ENCODE results near the gene LTB4R2. TPM values are rescaled to one million over a fixed set of nuclear protein-coding genes. Genes with fewer than 3 reads are reported as not detected.

The LTB4R2 gene
- total RNA-seq, 2 experiments from 2014 or later = 15.7 to 37.6 TPM

GRCh38 chr14:24337144-24337823 is 27.3 kb downstream of the LTB4R2 start:
- intact Hi-C loops (cut with micrococcal nuclease; ENCODE audit: unreplicated experiment) = loop anchor here (10.0 kb wide), 1 partner anchor 338 kb away; no protein-coding TSS in a partner anchor
- Histone ChIP-seq H3K4me2 (ENCODE audit: low read length) (no peak overlapping the region), H3K36me3 (ENCODE audit: insufficient read depth, low read length) (no peaks in the 10 kb centered on the region), H3K4me3 (ENCODE audit: low read depth, low read length, poor library complexity, severe bottlenecking) (no peak overlapping the region), H3K9me3 (ENCODE audit: low read length) (no peaks in the 10 kb centered on the region), H2AFZ (ENCODE audit: low read length) (no peak overlapping the region), H3K4me1 (ENCODE audit: insufficient read depth, low read length, poor library complexity, severe bottlenecking) (peaks cover 36% of the 10 kb centered on the region), H3K79me2 (ENCODE audit: insufficient read depth, low read depth, low read length) (no peaks in the 10 kb centered on the region), H3K9me2 (ENCODE audit: insufficient read depth, low read length) (no peaks in the 10 kb centered on the region), H3K27ac (ENCODE audit: low read depth, low read length, poor library complexity, severe bottlenecking) (no peak overlapping the region), H4K20me1 (ENCODE audit: insufficient read depth, low read length) (no peaks in the 10 kb centered on the region)
- ChIA-PET CTCF (ENCODE audit: unreplicated experiment) (interaction anchor here (3.6 kb wide), 1 partner anchor 94 kb away, joined by 16 read pairs; no protein-coding TSS in a partner anchor), POLR2A (no interaction called here)
- BruUV-seq (replicated peaks) = no TSS peak
- no peak for DNase-seq (ENCODE audit: low spot score)
- TF ChIP-seq CTCF (conservative IDR thresholded peaks at IDR 0.05; ENCODE audit: low read length) (no peak), EZH2phosphoT487 (IDR thresholded peaks at IDR 0.05; ENCODE audit: borderline replicate concordance, low read depth, low read length) (no peak)

GRCh38 chr14:24337824-24338175 is 27.9 kb downstream of the LTB4R2 start:
- POLR2A ChIA-PET = no interaction called here
- intact Hi-C loops (cut with micrococcal nuclease; ENCODE audit: unreplicated experiment) = loop anchor here (10.0 kb wide), 1 partner anchor 337 kb away; no protein-coding TSS in a partner anchor
- peaks cover 30% of the 10 kb centered on the region for H3K4me1 ChIP-seq (ENCODE audit: insufficient read depth, low read length, poor library complexity, severe bottlenecking)

More at GRCh38 chr14:24337824-24338175, 27.9 kb downstream of the LTB4R2 start:
- Histone ChIP-seq H3K36me3 (ENCODE audit: insufficient read depth, low read length) (no peaks in the 10 kb centered on the region), H3K9me3 (ENCODE audit: low read length) (no peaks in the 10 kb centered on the region), H3K4me3 (ENCODE audit: low read depth, low read length, poor library complexity, severe bottlenecking) (no peak overlapping the region), H3K4me2 (ENCODE audit: low read length) (no peak overlapping the region), H3K27ac (ENCODE audit: low read depth, low read length, poor library complexity, severe bottlenecking) (no peak overlapping the region), H4K20me1 (ENCODE audit: insufficient read depth, low read length) (no peaks in the 10 kb centered on the region), H2AFZ (ENCODE audit: low read length) (no peak overlapping the region), H3K9me2 (ENCODE audit: insufficient read depth, low read length) (no peaks in the 10 kb centered on the region), H3K79me2 (ENCODE audit: insufficient read depth, low read depth, low read length) (no peaks in the 10 kb centered on the region)
- CTCF ChIA-PET (ENCODE audit: unreplicated experiment) = interaction anchor here (3.6 kb wide), 1 partner anchor 94 kb away, joined by 16 read pairs; no protein-coding TSS in a partner anchor
- BruUV-seq (replicated peaks) = no TSS peak
- no peak for TF ChIP-seq CTCF (conservative IDR thresholded peaks at IDR 0.05; ENCODE audit: low read length)
- TF ChIP-seq EZH2phosphoT487 (IDR thresholded peaks at IDR 0.05; ENCODE audit: borderline replicate concordance, low read depth, low read length) = no peak
- no peak for DNase-seq (ENCODE audit: low spot score)

All from OCI-LY7 (cell line).